ENCODE data around the gene ADAMTS15.

The ADAMTS15 gene

DNA sequence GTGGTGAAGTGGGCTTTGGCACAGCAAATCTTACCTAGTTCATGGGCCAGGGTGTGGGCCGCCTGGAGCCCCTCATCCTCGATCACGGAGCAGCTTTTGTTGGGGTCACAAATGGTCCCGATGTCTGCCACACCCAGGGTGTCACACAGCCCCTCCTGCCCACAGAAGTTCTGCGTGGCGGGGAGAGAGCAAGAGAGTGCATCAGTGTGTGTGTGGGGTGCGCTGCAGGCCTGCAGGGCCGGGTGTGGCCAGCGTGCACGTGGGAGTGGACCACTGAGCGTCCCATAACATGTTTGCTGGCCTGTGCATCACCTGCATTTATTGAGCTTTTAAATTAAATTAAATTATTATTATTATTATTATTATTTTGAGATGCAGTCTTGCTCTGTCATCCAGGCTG, 31.5 kb upstream of the ADAMTS15 start:
- no peak for DNase-seq (ENCODE audit: low spot score)

DNA sequence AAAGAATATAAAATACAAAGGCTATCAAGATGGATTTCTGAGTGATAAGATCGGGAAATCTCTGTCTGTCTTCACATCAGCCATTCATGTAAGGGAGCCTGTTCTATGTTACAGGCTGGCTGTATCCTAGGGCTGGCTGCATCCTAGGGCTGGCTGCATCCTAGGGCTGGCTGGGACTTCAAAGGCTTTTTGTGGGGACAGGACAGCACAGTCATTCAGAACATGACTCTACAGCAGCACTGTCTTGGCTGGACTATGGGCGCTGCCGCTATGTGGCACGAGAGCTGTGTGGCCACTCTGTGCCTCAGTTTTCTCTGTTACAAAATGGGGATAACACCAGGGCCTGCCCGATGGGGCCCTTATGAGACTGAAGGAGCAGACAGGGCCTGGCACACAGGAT, 30.2 kb upstream of the ADAMTS15 start:
- DNase-seq (ENCODE audit: low spot score) = no peak

DNA sequence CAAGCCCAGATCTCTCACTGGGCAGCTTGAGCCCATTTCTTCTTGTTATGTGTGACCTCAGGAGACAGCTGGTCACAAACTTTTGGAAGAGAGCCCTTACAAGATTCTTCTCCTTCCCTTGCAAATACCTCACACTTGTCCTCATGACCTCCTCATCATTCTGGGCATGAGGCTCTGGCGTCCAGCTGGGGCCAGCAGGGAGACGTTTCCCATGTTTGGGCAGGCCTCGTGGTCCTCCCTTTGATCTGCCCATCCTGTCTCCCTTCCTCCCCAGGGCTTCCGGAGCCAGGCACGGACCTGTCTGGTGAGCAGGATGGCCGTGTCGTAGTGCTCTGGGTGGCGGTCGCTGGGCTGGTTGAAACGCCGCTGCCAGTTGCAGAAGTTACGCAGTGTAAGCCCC, 29.7 kb upstream of the ADAMTS15 start:
- DNase-seq (ENCODE audit: low spot score) = no peak

DNA sequence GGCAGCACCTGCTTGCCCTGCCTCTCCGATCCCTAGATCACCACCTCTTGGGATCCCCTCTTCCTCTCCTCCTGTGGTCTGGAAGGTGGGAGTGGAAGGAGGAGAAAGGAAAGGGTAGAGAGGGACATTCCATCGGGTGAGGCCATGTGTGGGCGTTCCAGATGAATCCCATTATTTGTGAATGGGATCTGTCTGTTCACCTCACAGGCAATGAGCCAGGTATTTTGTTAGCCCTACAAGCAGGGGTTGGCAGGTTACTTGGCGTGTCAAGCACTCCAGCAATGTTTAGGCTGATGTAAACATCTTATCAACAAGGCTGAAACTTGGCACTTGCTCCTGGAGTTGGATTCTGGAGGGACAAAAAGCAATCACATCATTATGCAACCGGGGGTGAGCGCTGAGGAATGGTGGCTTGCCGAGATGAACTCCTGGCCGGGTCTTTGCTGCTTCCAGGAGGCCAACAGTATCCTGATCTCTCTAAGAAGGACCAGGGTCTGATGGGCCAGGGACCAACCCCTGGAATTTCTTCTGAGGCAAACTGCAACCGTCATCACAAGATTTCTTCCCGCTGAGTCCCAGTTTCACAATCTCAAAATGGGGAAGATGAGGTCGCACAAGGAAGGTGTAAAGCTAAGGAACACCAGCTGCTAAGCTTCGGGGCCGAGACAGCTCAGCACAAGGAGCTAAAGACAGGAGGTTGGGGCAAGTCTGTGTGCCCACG, 27.8 kb upstream of the ADAMTS15 start:
- no peak for DNase-seq (ENCODE audit: low spot score)

DNA sequence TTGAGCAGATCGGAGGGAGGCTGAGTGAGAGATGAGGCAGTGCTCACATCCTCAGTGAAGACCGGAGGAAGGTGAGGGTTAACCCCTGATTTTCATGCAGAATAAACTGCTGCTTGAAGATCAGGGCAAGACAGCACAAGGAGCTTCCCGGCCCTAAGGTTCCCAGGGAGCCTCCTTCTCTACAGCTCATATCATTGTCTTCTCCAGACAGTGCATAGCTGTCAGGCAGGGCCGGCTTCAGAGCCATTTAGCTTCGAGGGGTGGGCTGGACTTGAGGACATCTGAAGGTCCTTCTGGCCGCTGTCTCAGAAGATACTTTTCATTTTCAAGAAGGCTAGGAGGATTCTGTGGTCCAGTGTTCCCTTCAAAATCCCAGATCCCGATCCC, 27.3 kb upstream of the ADAMTS15 start:
- no peak for DNase-seq (ENCODE audit: low spot score)

DNA sequence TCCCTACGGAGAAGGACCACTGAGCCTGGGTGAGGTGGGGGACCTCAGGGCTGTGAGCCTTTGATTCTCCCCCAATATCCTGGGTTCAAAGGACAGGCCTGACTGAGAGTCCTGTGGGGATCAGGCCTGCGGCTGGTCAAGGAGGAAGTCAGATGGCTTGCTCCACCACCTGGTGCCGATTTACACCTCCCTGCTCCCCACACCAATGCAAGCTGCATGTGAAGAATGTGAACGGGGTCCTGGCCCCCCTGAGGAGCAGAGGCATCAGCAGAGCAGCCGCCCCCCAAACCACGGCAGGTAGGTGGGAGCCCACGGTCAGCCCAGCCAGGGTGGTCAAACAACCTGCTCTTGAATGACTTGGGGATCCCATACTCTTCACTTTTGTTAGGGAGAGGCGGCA, 26.7 kb upstream of the ADAMTS15 start:
- DNase-seq (ENCODE audit: low spot score) = no peak

DNA sequence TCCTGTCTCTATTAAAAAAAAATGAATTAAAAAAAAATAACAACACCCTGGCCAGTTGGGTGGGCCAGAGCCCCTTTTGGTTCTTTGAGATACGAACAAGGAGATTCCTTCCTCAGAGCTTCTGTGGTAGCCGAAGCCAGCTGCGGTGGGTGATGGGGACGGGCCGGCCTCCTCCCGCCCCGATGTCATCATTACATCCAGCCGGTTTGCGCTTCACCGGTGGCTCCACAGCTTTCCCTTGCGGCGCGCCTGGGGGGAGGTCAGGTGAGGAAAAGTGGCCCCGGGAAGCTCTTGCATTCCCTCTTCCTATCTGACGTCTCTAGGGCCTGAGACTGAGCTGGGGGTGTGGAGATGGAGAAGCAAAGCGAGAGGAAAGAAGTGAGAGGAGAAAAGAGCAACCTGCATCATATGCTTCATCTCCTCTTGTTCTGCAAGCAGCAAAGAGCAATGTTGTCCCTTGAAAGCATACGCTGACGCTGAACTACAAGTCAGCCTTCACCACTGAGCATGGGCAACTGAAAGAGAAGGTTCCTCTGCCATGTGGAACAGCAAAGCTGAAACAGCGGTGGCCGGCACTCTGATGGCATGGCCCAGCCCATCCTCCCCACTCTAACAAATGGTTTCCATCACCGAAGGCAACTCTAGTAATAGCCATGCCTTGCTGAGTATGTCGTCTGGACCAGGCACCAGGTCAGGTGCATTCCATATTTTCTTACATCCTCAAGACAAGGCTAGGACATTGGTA, 26.0 kb upstream of the ADAMTS15 start:
- DNase-seq (ENCODE audit: low spot score) = no peak

DNA sequence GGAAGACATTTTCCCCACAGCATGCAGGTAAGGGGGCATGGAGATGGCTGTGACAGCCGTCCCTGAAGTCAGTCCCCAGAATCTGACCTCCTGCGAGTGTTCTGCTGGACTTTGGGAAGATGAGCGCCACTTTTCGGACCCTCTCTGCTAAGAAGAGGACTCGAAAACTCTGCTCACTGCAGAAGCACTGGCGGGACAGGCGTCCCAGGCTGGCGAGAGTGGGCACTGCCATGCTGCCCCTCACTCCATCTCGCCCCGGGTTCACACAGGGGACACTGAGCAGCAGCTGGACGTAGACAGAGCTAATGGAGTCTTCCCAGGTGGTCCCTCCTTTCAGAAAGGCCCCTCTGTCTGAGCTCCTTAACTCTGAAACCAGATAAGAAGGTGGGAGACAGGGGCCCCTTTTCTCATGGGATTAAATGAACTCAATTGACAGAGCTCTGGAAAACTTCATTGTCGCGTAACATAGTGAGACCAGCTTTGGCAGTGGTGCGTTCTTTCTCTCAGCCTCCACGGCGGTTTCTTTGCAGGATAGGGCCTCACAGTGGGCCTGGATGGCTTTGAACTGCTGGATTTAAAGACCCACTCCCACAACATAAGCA, 24.8 kb upstream of the ADAMTS15 start:
- no peak for DNase-seq (ENCODE audit: low spot score)

DNA sequence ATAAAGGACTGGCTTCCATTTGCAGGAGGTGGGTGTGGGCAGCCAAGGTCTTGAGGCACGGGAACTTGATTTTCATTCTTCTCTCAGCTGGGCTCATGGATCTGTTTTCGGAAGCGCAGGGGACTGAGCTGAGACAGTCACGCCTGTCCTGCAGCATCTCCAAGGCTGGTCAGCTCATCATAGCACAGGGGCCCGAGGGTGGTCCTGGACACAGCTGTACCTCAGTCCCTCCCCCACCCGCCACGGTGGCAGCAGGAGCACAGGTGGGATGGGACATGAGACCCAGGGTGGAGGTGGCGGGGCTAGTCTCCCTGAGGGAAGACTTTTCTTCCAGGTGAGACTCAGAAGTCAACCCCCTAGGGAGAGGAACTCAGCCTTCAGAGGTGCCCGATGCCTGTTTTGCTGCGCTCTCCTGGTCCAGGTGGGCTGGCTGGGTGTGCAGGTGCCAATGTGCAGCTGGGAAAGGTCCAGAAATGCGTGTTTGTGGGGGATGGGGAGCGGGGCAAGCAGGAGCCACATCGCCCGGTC, 23.8 kb upstream of the ADAMTS15 start:
- no peak for DNase-seq (ENCODE audit: low spot score)

DNA sequence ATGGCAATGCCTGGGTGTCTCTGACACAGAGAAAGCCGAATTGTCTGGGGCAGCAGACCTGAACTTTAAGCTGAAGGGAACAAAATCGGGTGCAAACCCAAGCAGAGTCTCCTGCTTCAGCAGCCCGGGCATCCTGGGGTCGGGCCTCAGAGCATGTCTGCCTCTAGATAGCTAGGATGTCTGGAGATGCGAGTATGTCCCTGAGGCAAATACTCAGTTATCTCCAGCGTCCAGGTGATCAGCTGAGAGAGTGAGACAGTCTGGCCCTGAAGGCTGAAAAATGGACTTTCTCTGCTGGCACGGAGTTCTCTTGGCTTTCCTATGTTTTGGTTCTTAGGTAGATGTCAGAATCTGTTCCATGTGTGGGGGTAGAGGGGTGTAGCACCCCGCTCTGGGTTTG, 23.3 kb upstream of the ADAMTS15 start:
- DNase-seq (ENCODE audit: low spot score) = no peak

DNA sequence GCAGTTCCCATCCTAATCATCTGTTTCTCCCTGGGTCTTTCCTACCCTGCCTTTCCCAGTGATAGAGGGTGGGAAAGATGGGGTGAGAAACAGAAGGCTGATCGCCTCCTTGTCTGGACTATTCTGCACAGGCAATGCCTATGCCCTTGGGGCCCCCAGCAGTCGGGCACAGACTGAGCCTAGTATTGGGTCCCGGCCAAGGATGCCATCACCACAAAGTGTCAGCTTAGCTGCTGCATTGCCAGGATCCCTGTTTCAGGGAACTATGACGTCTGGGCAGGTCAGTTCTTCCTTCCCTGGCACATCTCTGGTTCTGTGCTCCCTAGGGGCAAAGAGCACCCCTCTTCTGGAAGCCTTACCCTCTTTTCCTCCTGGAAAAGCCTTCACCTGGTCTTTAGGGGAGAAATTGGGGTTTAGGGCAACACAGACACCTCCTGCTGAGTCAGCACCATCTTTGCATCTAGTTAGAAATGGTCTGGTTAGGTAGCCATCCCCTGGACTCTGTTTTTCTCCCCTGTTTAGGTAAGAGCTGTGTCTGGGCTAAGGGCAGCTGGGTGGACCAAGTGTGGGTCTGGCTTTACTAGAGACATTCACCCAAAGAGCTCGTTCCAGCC, 22.1 kb upstream of the ADAMTS15 start:
- DNase-seq (ENCODE audit: low spot score) = no peak

DNA sequence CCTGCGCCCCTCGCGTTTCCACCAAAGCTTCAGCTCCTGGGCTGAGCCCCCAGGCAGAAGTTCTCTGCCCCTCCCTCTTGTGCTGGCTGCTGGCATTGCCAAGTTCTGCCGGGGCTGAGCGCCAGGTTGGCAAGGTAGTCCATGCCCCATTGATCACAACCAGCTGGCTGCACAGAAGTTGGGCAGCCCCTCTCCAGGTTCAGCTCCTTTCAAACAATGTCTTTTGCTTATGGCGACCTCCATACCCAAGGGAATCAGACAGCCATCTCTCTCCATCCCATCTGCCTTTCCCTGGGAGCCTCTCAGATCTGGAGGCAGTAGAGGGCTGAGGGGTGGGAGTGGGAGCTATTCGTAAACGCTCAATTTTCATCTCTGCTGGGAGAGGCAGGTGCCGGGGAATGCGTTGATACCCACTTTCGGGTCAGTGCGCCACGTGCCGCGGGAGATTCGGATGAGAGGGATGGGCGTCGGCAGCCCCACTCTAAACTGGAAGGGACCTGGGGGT, 21.6 kb upstream of the ADAMTS15 start:
- no peak for DNase-seq (ENCODE audit: low spot score)

DNA sequence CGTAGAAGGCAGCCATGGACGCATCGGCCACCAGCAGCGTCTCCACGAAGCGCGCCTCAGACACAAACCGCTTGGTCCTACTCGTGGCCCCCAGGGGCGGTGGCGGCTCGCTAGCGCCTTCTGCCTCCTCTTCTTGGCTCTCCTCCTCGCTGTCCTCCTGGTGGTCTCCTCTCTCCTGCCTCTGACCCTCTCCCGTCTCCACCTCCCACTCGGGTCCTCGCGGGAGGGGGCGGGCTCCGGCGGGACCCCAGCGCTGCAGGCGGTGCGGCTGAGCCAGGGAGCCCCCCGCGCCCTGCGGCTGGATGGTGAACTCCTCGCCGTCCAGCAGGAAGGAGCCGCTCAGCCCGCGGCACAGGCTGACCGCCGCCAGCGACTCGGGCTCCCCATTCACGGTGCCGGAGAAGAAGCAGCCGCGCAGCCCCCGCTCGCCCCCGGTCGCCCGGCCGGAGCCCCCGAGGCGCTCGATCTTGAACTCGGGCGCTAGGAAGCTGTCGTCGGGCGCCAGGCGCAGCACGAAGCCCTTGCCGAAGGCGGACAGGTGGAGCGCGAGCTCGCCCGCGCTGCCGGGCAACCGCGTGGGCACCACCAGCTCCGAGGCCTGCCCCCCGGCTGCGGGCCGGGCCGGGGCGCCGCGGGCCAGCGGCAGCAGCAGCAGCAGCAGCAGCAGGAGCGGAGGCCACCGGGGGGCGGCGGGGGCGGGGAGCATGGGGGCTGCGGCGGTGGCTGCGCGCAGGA, 20.7 kb upstream of the ADAMTS15 start:
- peak; percentile 22 for DNase-seq (ENCODE audit: low spot score)

DNA sequence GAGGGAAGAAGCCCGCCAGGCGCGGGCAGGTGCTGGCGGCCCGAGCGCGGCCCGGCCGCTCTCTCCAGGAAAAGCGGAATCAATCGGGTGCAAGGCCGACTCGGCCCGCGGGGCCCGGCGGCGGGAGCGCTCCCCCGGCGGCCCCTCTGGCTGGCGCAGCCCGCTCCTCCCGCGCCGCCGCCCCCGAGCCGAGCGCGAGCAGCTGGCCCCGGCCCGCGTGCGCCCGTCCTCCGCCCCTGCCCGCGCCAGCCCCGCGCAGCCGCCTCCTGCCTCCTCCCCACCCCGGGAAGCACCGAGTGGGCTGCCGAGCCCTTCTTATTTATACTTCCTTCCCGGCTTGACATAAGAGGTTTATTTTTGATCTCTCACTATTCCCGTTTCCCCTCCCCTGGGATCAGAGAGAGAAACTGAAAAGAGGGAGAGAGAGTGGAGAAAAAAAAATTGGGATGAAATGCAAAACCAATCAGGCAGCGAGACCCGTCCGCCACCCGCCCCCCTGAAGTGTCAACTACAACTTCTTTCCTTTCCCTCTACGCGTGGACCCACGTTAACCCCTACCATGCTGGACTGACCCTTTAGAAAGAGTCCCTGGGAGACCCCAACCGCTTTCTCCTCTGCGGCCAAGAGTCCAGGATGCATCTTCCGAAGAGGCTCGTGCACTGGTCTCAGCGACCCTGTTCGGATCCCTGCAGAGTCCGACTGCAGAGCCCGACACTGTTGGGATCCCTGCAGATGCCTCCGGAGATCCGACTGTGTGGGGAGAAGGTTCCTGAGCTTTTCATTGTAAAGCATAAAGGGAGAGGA, 19.9 kb upstream of the ADAMTS15 start, which contains the start of gene ADAMTS8:
Gene ADAMTS8, minus strand, starts transcription at position 294 of the 804 bp plus-strand sequence. CDS start 323 bp downstream, outside the sequence.
- no peak for DNase-seq (ENCODE audit: low spot score)

DNA sequence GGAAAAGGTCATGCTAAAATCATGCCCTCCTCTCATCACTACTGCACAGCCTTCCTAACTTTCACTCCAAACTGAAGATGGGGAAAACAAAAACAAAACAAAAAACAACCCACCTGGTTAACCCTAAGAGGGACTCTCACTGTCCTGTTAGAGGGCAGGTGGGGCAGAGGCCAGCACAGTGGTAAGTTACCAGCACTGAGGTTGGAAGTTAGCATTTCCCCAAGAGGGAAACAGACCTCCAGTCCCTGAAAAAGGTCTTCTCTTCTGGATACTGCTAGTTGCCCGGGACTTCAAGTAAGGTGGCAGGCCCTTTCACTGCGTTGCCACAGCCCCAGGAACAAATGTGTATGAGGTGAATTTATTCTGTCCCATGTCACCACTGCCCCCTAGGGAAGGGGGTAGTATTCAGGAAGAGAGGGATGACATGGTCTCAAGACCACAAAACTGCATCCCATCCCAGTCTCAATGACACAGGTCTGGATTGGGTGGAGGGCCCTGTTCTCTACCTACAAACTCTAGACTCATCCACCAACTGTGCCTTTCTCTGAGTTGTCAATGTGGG, 19.2 kb upstream of the ADAMTS15 start:
- no peak for DNase-seq (ENCODE audit: low spot score)

DNA sequence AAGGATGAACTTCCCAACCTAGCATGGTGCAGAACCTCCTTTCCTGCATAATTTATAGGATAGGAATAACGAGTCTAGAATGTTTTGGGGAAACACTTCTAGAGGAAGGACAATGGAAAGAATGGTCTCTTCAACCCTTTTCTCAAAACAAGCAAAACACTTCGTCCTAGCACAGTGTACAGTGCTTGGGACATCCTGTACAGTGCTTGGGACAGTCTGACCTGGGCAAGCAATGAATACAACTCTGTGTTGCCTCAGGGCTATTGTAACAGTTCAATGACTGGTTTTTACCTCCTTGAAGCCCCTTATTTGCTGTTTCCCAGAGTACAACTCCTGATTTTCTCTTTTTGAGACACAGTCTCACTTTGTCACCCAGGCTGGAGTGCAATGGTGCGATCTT, 18.5 kb upstream of the ADAMTS15 start:
- DNase-seq (ENCODE audit: low spot score) = no peak

DNA sequence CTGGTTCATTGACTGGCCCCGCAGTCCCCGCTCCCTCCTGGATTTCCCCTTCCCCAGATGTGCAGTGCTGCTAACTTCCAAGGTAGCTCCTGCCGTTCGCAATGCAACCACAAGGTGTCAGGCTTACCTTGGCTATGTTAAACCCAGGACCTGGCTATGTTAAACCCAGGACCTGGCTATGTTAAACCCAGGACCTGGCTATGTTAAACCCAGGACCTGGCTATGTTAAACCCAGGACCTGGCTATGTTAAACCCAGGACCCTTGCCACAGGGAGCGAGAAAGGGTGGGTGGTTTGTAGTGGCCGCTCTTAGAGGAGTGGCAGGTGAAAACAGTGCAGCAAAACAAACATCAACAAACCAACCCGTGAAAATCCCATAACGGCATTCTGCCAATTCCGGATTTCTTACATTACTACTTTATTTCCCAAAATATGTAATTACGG, 17.1 kb upstream of the ADAMTS15 start:
- DNase-seq (ENCODE audit: low spot score) = peak; percentile 64

DNA sequence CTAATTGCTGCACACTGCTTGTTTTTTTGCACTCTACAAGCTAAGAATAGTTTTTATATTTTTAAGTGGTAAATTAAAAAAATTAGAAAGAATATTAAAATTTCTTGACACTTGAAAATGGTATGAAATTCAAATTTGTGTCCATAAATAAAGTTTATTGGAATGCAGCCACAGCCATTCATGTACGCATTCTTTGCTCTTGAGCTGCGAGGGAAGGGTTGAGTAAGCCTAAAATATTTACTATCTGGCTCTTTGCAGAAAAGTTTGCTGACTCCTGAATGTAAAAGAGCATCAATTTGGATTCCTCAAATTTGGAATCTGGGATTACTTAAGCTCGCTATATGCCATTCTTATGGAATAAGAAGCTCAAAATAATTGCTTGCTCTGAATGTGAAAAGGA, 16.6 kb upstream of the ADAMTS15 start:
- no peak for DNase-seq (ENCODE audit: low spot score)

DNA sequence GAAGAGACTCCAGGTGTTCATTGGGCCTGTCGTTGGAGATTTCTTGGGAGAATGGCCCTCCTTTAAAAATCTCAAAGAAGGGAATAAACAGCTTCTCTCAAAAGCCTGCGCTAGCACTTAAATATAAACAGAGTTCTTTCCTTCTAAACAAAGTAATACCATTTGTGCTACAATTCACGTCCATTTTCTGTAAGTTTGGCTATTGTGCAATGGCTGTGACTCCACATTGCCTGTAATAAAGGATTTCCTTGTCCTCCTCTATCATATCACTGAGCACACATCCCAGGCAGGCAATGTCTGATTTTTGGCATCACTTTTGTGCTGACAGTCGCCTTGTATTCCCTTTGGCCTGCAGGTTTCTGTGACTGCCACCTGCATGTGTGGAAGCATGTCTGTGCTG, 15.1 kb upstream of the ADAMTS15 start:
- no peak for DNase-seq (ENCODE audit: low spot score)

DNA sequence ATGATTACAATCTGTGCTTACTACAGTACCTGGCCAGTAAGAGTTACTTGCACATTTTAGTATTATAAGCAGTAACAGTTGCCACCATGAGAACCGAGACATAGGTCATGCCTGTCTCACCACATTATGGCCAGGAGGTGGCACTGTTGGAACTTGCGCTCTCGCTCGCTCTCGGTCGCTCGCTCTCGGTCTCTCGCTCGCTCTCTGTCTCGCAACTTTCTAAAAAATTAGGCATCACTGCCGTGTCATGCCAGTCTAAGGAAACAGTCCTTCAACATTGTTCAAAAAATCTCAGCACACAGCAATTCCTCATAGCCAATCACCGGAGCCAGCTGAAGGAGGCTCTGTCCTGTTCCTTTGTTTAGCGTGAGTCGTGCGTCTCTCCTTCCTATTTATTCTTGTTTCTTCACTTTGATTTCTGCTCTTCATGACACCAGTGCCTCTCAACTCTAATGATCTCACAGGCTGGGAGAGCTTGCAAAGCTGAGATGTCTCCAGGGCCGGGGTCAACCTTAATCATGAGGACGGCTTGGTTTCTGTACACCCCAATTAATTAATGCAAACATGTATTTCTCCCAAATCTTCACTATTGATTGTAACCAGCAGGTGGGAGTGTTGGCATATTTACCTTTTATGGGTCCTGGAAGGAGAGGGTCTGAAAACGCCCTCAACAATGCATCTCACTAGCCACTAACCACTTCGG, 13.8 kb upstream of the ADAMTS15 start:
- DNase-seq (ENCODE audit: low spot score) = peak; percentile 81

Data from kidney tubule cell (primary cell).